GM23338 (cell line): ENCODE measurements around the gene PIK3AP1.
"Not testable (repeated sequence)": the region's sequence is repeated elsewhere in the genome, so short reads cannot be mapped to it uniquely, and the experiment has no call there.

Source experiments
- EZH2 ChIP-seq: fragments of 200-600 bp; sonication (generic); IDR thresholded peaks from one replicate; pipeline ENCODE4 v1.8.0; 2017; ENCODE audit warnings: antibody characterized with exemption, mild to moderate bottlenecking, low read depth; ENCODE audit not compliant: unreplicated experiment
- EZH2phosphoT487 ChIP-seq: fragments of 200-600 bp; sonication (generic); IDR thresholded peaks from one replicate; pipeline ENCODE4 v1.8.1; 2018; ENCODE audit warnings: antibody characterized with exemption; ENCODE audit not compliant: unreplicated experiment
- POLR2AphosphoS5 ChIP-seq: IDR thresholded peaks from 2 replicates; pipeline ENCODE4 v1.6.1; 2016; ENCODE audit warnings: antibody characterized with exemption, low read depth
- TF ChIP-seq, protein P1 (sequence below), 2 experiments: fragments of 200-600 bp in 1 of 2; sonication (generic) in 1 of 2; conservative IDR thresholded peaks; 2 replicates each; pipeline versions ENCODE4 v1.5.1 to v1.6.1; 2016 to 2017; ENCODE audit warnings: antibody characterized with exemption in 2 of 2, low read depth in 2 of 2, mild to moderate bottlenecking in 2 of 2, moderate library complexity in 1 of 2
- TF ChIP-seq, protein P2 (sequence below): IDR thresholded peaks from 2 replicates; pipeline ENCODE4 v1.6.1; 2016; ENCODE audit warnings: antibody characterized with exemption
- TF ChIP-seq, protein P3 (sequence below): fragments of 250-450 bp; sonication (Bioruptor Pico); IDR thresholded peaks from 2 replicates; pipeline ENCODE4 v1.5.0; 2020; ENCODE audit warnings: mild to moderate bottlenecking, moderate library complexity

DNA sequence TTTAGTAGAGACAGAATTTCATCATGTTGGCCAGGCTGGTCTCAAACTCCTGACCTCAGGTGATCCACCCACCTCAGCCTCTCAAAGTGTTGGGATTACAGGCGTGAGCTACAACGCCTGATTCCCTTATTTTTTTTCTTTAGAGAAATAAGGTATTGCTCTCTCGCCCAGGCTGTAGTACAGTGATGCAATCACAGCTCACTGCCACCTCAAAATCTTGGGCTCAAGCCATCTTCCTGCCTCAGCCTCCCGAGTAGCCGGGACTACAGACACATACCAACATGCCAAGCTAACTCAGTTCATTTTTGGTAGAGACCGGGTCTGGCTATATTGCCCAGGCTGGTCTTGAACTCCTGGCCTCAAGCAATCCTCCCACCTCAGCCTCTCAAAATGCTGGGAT lies 21.2 kb upstream of the PIK3AP1 start:
- TF ChIP-seq, protein P1, sequence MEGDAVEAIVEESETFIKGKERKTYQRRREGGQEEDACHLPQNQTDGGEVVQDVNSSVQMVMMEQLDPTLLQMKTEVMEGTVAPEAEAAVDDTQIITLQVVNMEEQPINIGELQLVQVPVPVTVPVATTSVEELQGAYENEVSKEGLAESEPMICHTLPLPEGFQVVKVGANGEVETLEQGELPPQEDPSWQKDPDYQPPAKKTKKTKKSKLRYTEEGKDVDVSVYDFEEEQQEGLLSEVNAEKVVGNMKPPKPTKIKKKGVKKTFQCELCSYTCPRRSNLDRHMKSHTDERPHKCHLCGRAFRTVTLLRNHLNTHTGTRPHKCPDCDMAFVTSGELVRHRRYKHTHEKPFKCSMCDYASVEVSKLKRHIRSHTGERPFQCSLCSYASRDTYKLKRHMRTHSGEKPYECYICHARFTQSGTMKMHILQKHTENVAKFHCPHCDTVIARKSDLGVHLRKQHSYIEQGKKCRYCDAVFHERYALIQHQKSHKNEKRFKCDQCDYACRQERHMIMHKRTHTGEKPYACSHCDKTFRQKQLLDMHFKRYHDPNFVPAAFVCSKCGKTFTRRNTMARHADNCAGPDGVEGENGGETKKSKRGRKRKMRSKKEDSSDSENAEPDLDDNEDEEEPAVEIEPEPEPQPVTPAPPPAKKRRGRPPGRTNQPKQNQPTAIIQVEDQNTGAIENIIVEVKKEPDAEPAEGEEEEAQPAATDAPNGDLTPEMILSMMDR (conservative IDR thresholded peaks at IDR 0.05; ENCODE audit: low read depth in 2 of 2), result not testable (repeated sequence)
- not testable (repeated sequence) for TF ChIP-seq POLR2AphosphoS5, EZH2, EZH2phosphoT487
- TF ChIP-seq, protein P2, sequence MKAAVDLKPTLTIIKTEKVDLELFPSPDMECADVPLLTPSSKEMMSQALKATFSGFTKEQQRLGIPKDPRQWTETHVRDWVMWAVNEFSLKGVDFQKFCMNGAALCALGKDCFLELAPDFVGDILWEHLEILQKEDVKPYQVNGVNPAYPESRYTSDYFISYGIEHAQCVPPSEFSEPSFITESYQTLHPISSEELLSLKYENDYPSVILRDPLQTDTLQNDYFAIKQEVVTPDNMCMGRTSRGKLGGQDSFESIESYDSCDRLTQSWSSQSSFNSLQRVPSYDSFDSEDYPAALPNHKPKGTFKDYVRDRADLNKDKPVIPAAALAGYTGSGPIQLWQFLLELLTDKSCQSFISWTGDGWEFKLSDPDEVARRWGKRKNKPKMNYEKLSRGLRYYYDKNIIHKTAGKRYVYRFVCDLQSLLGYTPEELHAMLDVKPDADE, result not testable (repeated sequence)
- TF ChIP-seq, protein P3, sequence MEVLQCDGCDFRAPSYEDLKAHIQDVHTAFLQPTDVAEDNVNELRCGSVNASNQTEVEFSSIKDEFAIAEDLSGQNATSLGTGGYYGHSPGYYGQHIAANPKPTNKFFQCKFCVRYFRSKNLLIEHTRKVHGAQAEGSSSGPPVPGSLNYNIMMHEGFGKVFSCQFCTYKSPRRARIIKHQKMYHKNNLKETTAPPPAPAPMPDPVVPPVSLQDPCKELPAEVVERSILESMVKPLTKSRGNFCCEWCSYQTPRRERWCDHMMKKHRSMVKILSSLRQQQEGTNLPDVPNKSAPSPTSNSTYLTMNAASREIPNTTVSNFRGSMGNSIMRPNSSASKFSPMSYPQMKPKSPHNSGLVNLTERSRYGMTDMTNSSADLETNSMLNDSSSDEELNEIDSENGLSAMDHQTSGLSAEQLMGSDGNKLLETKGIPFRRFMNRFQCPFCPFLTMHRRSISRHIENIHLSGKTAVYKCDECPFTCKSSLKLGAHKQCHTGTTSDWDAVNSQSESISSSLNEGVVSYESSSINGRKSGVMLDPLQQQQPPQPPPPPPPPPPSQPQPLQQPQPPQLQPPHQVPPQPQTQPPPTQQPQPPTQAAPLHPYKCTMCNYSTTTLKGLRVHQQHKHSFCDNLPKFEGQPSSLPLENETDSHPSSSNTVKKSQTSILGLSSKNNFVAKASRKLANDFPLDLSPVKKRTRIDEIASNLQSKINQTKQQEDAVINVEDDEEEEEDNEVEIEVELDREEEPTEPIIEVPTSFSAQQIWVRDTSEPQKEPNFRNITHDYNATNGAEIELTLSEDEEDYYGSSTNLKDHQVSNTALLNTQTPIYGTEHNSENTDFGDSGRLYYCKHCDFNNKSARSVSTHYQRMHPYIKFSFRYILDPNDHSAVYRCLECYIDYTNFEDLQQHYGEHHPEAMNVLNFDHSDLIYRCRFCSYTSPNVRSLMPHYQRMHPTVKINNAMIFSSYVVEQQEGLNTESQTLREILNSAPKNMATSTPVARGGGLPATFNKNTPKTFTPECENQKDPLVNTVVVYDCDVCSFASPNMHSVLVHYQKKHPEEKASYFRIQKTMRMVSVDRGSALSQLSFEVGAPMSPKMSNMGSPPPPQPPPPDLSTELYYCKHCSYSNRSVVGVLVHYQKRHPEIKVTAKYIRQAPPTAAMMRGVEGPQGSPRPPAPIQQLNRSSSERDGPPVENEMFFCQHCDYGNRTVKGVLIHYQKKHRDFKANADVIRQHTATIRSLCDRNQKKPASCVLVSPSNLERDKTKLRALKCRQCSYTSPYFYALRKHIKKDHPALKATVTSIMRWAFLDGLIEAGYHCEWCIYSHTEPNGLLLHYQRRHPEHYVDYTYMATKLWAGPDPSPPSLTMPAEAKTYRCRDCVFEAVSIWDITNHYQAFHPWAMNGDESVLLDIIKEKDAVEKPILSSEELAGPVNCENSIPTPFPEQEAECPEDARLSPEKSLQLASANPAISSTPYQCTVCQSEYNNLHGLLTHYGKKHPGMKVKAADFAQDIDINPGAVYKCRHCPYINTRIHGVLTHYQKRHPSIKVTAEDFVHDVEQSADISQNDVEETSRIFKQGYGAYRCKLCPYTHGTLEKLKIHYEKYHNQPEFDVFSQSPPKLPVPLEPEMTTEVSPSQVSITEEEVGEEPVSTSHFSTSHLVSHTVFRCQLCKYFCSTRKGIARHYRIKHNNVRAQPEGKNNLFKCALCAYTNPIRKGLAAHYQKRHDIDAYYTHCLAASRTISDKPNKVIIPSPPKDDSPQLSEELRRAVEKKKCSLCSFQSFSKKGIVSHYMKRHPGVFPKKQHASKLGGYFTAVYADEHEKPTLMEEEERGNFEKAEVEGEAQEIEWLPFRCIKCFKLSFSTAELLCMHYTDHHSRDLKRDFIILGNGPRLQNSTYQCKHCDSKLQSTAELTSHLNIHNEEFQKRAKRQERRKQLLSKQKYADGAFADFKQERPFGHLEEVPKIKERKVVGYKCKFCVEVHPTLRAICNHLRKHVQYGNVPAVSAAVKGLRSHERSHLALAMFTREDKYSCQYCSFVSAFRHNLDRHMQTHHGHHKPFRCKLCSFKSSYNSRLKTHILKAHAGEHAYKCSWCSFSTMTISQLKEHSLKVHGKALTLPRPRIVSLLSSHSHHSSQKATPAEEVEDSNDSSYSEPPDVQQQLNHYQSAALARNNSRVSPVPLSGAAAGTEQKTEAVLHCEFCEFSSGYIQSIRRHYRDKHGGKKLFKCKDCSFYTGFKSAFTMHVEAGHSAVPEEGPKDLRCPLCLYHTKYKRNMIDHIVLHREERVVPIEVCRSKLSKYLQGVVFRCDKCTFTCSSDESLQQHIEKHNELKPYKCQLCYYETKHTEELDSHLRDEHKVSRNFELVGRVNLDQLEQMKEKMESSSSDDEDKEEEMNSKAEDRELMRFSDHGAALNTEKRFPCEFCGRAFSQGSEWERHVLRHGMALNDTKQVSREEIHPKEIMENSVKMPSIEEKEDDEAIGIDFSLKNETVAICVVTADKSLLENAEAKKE (CRISPR knock-in tag), result not testable (repeated sequence)
